Ishikawa (cell line): Measurements from ENCODE around the gene SYNGR4.

Experiments
- CEBPB ChIP-seq: IDR thresholded peaks from 2 replicates; pipeline ENCODE4 v1.6.1; 2012
- CREB1 ChIP-seq: IDR thresholded peaks from 2 replicates; pipeline ENCODE4 v1.6.1; 2012; ENCODE audit warnings: low read depth
- EGR1 ChIP-seq: IDR thresholded peaks from 2 replicates; pipeline ENCODE4 v1.6.1; 2012
- EP300 ChIP-seq: IDR thresholded peaks from 2 replicates; pipeline ENCODE4 v1.6.1; 2012; ENCODE audit warnings: borderline replicate concordance
- FOXM1 ChIP-seq: IDR thresholded peaks from 2 replicates; pipeline ENCODE4 v1.6.1; 2012; ENCODE audit warnings: low read depth, borderline replicate concordance
- NFIC ChIP-seq: IDR thresholded peaks from 2 replicates; pipeline ENCODE4 v1.6.1; 2012
- RAD21 ChIP-seq: IDR thresholded peaks from 2 replicates; pipeline ENCODE4 v1.6.1; 2012; ENCODE audit warnings: low read depth
- TAF1 ChIP-seq: IDR thresholded peaks from 2 replicates; pipeline ENCODE4 v1.6.1; 2012; ENCODE audit warnings: low read depth, mild to moderate bottlenecking
- TCF12 ChIP-seq: IDR thresholded peaks from 2 replicates; pipeline ENCODE4 v1.6.1; 2012; ENCODE audit warnings: low read depth
- YY1 ChIP-seq: IDR thresholded peaks from 2 replicates; pipeline ENCODE4 v1.6.1; 2012; ENCODE audit warnings: low read depth
- ZBTB7A ChIP-seq: IDR thresholded peaks from 2 replicates; pipeline ENCODE4 v1.6.1; 2012; ENCODE audit warnings: low read depth
- TF ChIP-seq, protein P1 (sequence below): IDR thresholded peaks from 2 replicates; pipeline ENCODE4 v1.6.1; 2012; ENCODE audit warnings: low read depth, mild to moderate bottlenecking
- TF ChIP-seq, protein P2 (sequence below): IDR thresholded peaks from 2 replicates; pipeline ENCODE4 v1.6.1; 2012
- TF ChIP-seq, protein P3 (sequence below): IDR thresholded peaks from 2 replicates; pipeline ENCODE4 v1.6.1; 2012

DNA sequence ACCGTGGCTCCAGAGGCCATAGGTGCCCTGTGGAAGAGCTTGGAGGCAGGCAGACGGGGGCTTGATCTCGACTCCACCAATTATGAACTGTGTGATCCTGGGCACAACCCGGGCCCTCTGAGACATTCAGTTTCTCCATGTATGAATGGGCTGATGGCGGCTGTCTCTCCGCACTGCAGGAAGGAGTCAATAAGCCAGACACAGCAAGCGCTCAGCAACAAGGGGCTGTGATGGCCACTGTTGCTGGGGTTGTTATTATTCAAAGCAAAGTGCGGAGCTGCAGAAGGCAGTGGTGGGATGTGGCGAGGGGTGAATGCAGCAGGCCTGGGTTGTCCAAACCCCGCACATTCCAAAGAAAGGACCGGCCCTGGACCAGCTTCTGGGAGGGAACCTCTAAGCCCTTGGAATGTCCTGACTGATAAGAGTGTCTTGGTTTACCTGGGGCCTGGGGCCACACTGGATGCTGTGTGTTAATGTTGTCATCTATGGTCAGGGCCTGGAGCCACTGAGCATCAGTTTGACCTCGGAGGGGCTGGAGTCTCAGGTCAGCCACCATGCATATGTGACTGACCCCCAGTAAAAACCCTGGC, 8.7 kb upstream of the SYNGR4 start:
- TF ChIP-seq EGR1 (no peak), TCF12 (no peak), CREB1 (no peak), ZBTB7A (no peak), RAD21 (no peak), EP300 (no peak), YY1 (no peak), NFIC (no peak), TAF1 (no peak), FOXM1 (no peak), CEBPB (no peak)
- TF ChIP-seq, protein P1, sequence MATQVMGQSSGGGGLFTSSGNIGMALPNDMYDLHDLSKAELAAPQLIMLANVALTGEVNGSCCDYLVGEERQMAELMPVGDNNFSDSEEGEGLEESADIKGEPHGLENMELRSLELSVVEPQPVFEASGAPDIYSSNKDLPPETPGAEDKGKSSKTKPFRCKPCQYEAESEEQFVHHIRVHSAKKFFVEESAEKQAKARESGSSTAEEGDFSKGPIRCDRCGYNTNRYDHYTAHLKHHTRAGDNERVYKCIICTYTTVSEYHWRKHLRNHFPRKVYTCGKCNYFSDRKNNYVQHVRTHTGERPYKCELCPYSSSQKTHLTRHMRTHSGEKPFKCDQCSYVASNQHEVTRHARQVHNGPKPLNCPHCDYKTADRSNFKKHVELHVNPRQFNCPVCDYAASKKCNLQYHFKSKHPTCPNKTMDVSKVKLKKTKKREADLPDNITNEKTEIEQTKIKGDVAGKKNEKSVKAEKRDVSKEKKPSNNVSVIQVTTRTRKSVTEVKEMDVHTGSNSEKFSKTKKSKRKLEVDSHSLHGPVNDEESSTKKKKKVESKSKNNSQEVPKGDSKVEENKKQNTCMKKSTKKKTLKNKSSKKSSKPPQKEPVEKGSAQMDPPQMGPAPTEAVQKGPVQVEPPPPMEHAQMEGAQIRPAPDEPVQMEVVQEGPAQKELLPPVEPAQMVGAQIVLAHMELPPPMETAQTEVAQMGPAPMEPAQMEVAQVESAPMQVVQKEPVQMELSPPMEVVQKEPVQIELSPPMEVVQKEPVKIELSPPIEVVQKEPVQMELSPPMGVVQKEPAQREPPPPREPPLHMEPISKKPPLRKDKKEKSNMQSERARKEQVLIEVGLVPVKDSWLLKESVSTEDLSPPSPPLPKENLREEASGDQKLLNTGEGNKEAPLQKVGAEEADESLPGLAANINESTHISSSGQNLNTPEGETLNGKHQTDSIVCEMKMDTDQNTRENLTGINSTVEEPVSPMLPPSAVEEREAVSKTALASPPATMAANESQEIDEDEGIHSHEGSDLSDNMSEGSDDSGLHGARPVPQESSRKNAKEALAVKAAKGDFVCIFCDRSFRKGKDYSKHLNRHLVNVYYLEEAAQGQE = no peak
- TF ChIP-seq, protein P2, sequence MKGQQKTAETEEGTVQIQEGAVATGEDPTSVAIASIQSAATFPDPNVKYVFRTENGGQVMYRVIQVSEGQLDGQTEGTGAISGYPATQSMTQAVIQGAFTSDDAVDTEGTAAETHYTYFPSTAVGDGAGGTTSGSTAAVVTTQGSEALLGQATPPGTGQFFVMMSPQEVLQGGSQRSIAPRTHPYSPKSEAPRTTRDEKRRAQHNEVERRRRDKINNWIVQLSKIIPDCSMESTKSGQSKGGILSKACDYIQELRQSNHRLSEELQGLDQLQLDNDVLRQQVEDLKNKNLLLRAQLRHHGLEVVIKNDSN = no peak
- TF ChIP-seq, protein P3, sequence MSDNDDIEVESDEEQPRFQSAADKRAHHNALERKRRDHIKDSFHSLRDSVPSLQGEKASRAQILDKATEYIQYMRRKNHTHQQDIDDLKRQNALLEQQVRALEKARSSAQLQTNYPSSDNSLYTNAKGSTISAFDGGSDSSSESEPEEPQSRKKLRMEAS = no peak
